LHCN-M2 (cell line): Measurements from ENCODE around the gene KLHL35. TPM values are rescaled to one million over a fixed set of nuclear protein-coding genes. Genes with fewer than 3 reads are reported as not detected.
"Not testable (repeated sequence)": the region's sequence is repeated elsewhere in the genome, so short reads cannot be mapped to it uniquely, and the experiment has no call there.

Experiments used
- DNase-seq: peaks from one replicate; pipeline ENCODE4 v3.0.0-alpha.2; 2012; ENCODE audit warnings: low read depth
- total RNA-seq: library from RNA; depleted of rRNA; stranded (reverse); fragments of >200 nt; gene quantifications from 2 replicates; pipeline ENCODE4 v1.2.3, GENCODE V29; 2014; rRNA removed

Gene KLHL35
- total RNA-seq, 1 experiment from 2014 or later, result 5.7 TPM

GRCh38 chr11:75394085-75394840 is 38.7 kb downstream of the KLHL35 start:
- no peak for DNase-seq

- DNase-seq, result no peak
Measured at GRCh38 chr11:75389925-75390324, 43.1 kb downstream of the KLHL35 start.

- DNase-seq, result no peak
Measured at GRCh38 chr11:75389276-75389605, 43.8 kb downstream of the KLHL35 start.

- DNase-seq, result peak; percentile 82
Measured at GRCh38 chr11:75388386-75389275, 44.4 kb downstream of the KLHL35 start.

- peak; percentile 40 for DNase-seq
Measured at GRCh38 chr11:75387736-75388294, 45.2 kb downstream of the KLHL35 start.

GRCh38 chr11:75386942-75387630 is 45.9 kb downstream of the KLHL35 start:
- peak; percentile 42 for DNase-seq

GRCh38 chr11:75384438-75385080 is 48.4 kb downstream of the KLHL35 start:
- peak; percentile 55 for DNase-seq

GRCh38 chr11:75383246-75383645 is 49.8 kb downstream of the KLHL35 start:
- DNase-seq, result no peak

- peak; percentile 65 for DNase-seq
Measured at GRCh38 chr11:75380716-75381420, 52.1 kb downstream of the KLHL35 start.

- DNase-seq, result no peak
Measured at GRCh38 chr11:75380245-75380644, 52.8 kb downstream of the KLHL35 start.

GRCh38 chr11:75378776-75379175 is 54.2 kb downstream of the KLHL35 start:
- not testable (repeated sequence) for DNase-seq

- DNase-seq, result no peak
Measured at GRCh38 chr11:75376175-75376574, 56.8 kb downstream of the KLHL35 start.

- no peak for DNase-seq
Measured at GRCh38 chr11:75375626-75376025, 57.4 kb downstream of the KLHL35 start.

- no peak for DNase-seq
Measured at GRCh38 chr11:75374646-75375045, 58.4 kb downstream of the KLHL35 start.

- DNase-seq, result no peak
Measured at GRCh38 chr11:75373201-75373600, 59.8 kb downstream of the KLHL35 start.

Other genes starting within 250 kb of the KLHL35 start
- gene TPBGL, start 192.4 kb downstream of the KLHL35 start, total RNA-seq, result not detected in 2 replicates
- gene ARRB1, start 81.5 kb downstream of the KLHL35 start, total RNA-seq, result 16.7 and 22.4 TPM in 2 replicates
- 996 and 1,030 TPM in 2 replicates for gene RPS3, start 33.7 kb downstream of the KLHL35 start, total RNA-seq
- gene GDPD5, start 92.7 kb upstream of the KLHL35 start, total RNA-seq, result 1.3 and 1.6 TPM in 2 replicates
- gene SERPINH1, start 129.1 kb upstream of the KLHL35 start, total RNA-seq, result 419 and 495 TPM in 2 replicates
- gene MAP6, start 235.8 kb upstream of the KLHL35 start, total RNA-seq, result under 0.01 TPM in 1 of 2 replicates, not detected in the other